OCI-LY1 (cell line): ENCODE results near the gene RSF1.

Experiments
- EZH2 ChIP-seq: fragments of 200-600 bp; sonication (generic), shearing (Covaris generic); IDR thresholded peaks from 2 replicates; pipeline ENCODE4 v1.8.0; 2017; ENCODE audit warnings: borderline replicate concordance, mixed run types, mild to moderate bottlenecking, antibody characterized with exemption, low read length, moderate library complexity, mixed read lengths
- TF ChIP-seq, protein P1 (sequence below): fragments of 200-600 bp; sonication (generic), shearing (Covaris generic); IDR thresholded peaks from 2 replicates; pipeline ENCODE4 v1.5.1; 2017; ENCODE audit warnings: mild to moderate bottlenecking, antibody characterized with exemption, low read length, moderate library complexity, mixed read lengths

DNA sequence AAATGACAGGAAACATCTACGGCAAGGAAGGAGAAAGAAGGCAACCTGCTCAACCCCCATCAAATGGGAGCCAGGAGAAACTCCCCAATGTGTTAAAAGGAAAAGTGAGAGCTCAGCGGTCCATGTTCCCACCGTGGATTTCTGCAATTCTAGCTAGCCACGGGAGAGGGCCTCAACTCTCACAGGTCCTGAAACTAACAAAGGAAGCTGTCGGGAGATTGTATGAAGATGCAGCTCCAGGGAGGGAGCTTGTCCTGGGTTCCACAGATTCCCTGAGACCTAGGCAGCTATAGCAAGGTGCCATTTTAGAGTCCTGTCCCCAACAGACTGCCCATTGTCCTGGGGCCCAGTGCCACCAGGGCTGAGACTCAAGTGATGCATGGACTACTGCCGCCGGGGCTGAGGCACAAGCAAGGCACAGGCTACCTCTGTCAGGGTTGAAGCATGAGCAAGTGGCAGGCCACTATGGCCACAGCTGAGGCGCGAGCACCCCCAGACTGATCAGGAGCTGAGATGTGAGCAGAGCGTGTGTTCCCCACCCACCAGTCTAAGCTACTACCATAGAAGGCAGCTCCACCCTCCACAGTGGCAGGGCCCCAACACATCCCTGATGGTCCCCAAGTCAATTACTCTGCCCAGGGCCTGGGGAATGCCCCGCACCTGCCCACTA is 31.3 kb downstream of the RSF1 start:
- TF ChIP-seq, protein P1, sequence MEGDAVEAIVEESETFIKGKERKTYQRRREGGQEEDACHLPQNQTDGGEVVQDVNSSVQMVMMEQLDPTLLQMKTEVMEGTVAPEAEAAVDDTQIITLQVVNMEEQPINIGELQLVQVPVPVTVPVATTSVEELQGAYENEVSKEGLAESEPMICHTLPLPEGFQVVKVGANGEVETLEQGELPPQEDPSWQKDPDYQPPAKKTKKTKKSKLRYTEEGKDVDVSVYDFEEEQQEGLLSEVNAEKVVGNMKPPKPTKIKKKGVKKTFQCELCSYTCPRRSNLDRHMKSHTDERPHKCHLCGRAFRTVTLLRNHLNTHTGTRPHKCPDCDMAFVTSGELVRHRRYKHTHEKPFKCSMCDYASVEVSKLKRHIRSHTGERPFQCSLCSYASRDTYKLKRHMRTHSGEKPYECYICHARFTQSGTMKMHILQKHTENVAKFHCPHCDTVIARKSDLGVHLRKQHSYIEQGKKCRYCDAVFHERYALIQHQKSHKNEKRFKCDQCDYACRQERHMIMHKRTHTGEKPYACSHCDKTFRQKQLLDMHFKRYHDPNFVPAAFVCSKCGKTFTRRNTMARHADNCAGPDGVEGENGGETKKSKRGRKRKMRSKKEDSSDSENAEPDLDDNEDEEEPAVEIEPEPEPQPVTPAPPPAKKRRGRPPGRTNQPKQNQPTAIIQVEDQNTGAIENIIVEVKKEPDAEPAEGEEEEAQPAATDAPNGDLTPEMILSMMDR: no peak
- TF ChIP-seq EZH2: no peak
